BLaER1 treated with 17β-estradiol and CSF1 and Interleukin-3, amounts not matched to agents 10 nM and 100 nM (cell line): ENCODE measurements around the gene GNA15.

Experiments
- H3K27ac ChIP-seq, 11 experiments: shearing (Covaris generic); formaldehyde crosslinking; 2 replicates each; pipeline ENCODE4 v1.8.1; 2022
- H3K27me3 ChIP-seq, 11 experiments: shearing (Covaris generic); formaldehyde crosslinking; 2 replicates each; pipeline ENCODE4 v1.8.1; 2022
- H3K36me3 ChIP-seq, 11 experiments: shearing (Covaris generic); formaldehyde crosslinking; 2 replicates each; pipeline ENCODE4 v1.8.1; 2022
- H3K4me1 ChIP-seq, 10 experiments: shearing (Covaris generic); formaldehyde crosslinking; 2 replicates each; pipeline ENCODE4 v1.8.1; 2022
- H3K4me2 ChIP-seq, 11 experiments: shearing (Covaris generic); formaldehyde crosslinking; 2 replicates each; pipeline ENCODE4 v1.8.1; 2022
- H3K4me3 ChIP-seq, 10 experiments: shearing (Covaris generic); formaldehyde crosslinking; 2 replicates each; pipeline ENCODE4 v1.8.1; 2022
- H3K9ac ChIP-seq, 11 experiments: shearing (Covaris generic); formaldehyde crosslinking; 2 replicates each; pipeline ENCODE4 v1.8.1; 2022
- H3K9me3 ChIP-seq, 11 experiments: shearing (Covaris generic); formaldehyde crosslinking; replicated peaks in 1 of 11; 2 replicates each; pipeline ENCODE4 v1.8.1; 2022
- H4K20me1 ChIP-seq, 11 experiments: shearing (Covaris generic); formaldehyde crosslinking; 2 replicates each; pipeline ENCODE4 v1.8.1; 2022
- Cebpa-rat ChIP-seq, 11 experiments: shearing (Covaris generic); IDR thresholded peaks; 2 replicates each; pipeline ENCODE4 v1.8.1; 2022

GNA15 gene

DNA sequence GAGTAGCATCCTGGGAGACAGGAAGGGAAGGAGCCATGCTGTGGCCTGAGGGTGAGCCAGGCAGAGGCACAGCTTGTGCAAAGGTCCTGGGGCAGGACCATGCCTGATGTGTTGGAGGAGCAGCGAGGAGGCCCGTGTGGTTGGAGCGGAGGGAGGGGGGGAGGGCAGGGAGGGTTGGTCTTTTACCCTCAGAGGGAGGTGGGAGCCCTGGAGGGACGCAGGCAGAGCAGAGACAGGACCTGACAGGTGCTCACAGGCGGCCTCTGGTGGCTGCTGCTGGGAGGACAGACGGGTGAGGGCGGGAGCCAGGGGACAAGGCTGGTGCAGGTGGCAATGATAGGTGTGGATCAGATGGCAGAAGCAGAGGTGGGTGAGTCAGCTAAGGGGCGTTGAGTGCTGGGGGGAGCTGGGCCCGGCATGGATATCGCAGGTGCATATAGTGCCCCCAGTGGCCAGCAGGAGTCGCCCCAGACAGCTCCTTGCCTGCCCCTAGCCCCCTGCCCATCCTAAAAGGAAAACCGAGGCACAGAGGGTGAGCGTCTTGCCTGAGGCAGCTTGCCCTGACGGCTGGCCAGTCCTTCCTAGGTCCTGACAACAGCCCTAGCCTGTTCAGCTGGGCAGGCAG, 9.8 kb upstream of the GNA15 start:
- H3K4me3 ChIP-seq, result no peak overlapping the region
- peaks cover 62 to 80% (median 70%) of the 10 kb centered on the region in 10 experiments for H3K4me1 ChIP-seq
- peak overlapping the region in 7 of 11 experiments; percentile 30 to 69 (median 55); a peak in 8 of 22 replicates for H3K9ac ChIP-seq
- H3K27me3 ChIP-seq, result peaks cover 0 to 4% (median 0%) of the 10 kb centered on the region in 11 experiments; a peak in 1 of 22 replicates
- H4K20me1 ChIP-seq, result no peaks in the 10 kb centered on the region; a peak in 1 of 22 replicates
- peak overlapping the region in 9 of 11 experiments; percentile 40 to 85 (median 69); a peak in 18 of 22 replicates for H3K27ac ChIP-seq
- peaks cover 0 to 12% (median 7%) of the 10 kb centered on the region in 11 experiments; a peak in 13 of 22 replicates for H3K36me3 ChIP-seq
- H3K9me3 ChIP-seq, result peaks cover 0 to 14% (median 0%) of the 10 kb centered on the region in 11 experiments; a peak in 4 of 22 replicates
- H3K4me2 ChIP-seq, result peak overlapping the region; percentile 67 to 93 (median 81)
- no peak for TF ChIP-seq Cebpa-rat (IDR thresholded peaks at IDR 0.05)

DNA sequence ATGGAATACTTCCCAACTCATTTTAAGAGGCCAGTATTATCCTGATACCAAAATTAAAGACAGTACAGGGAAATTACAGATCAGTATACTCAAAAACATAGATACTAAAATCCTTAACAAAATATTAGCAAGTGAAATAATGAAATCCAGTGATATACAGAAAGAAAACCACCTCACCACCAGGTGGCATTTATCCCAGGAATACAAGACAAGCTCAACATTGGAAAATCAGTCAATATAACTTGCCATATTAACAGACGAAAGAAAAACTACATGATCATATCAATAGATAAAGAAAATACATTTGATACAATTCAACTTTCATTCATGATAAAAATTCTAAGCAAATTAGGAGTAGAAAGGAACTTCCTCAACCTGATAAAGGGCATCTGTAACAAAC, 6.7 kb upstream of the GNA15 start:
- no peaks in the 10 kb centered on the region for H4K20me1 ChIP-seq
- H3K36me3 ChIP-seq, result no peaks in the 10 kb centered on the region; a peak in 1 of 22 replicates
- TF ChIP-seq Cebpa-rat (IDR thresholded peaks at IDR 0.05), result no peak
- peak overlapping the region in 4 of 11 experiments; percentile 2 to 96 (median 55); a peak in 2 of 22 replicates for H3K27ac ChIP-seq
- no peak overlapping the region for H3K4me3 ChIP-seq
- H3K9me3 ChIP-seq, result peaks cover 0 to 15% (median 0%) of the 10 kb centered on the region in 11 experiments; a peak in 4 of 22 replicates
- H3K9ac ChIP-seq, result no peak overlapping the region
- H3K4me1 ChIP-seq, result peaks cover 64 to 79% (median 71%) of the 10 kb centered on the region in 10 experiments
- peak overlapping the region in 8 of 11 experiments; percentile 14 to 95 (median 40); a peak in 11 of 22 replicates for H3K4me2 ChIP-seq
- H3K27me3 ChIP-seq, result no peaks in the 10 kb centered on the region

DNA sequence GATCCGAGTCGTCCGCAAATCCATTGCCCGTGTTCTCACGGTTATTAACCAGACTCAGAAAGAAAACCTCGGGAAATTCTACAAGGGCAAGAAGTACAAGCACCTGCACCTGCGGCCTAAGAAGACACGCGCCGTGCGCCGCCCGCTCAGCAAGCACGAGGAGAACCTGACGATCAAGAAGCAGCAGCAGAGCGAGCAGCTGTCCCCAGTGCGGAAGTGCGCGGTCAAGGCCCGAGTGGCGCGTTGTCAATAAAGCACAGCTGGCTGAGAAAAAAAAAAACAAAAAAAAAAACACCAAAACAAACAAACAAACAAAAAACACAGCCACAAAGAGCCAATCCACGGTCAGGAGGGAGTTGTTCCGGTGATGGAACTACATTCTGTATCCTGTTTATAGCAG, 4.7 kb upstream of the GNA15 start:
- no peaks in the 10 kb centered on the region; a peak in 1 of 22 replicates for H3K36me3 ChIP-seq
- H3K27me3 ChIP-seq, result no peaks in the 10 kb centered on the region
- peak overlapping the region in 8 of 11 experiments; percentile 16 to 95 (median 88); a peak in 10 of 22 replicates for H3K4me2 ChIP-seq
- H3K9ac ChIP-seq, result peak overlapping the region in 1 of 11 experiments; percentile 32; a peak in 1 of 22 replicates
- no peak overlapping the region for H3K4me3 ChIP-seq
- H3K4me1 ChIP-seq, result peaks cover 62 to 77% (median 67%) of the 10 kb centered on the region in 10 experiments
- TF ChIP-seq Cebpa-rat (IDR thresholded peaks at IDR 0.05), result no peak
- peaks cover 0 to 15% (median 0%) of the 10 kb centered on the region in 11 experiments; a peak in 4 of 22 replicates for H3K9me3 ChIP-seq
- no peaks in the 10 kb centered on the region for H4K20me1 ChIP-seq
- peak overlapping the region in 9 of 11 experiments; percentile 84 to 96 (median 91); a peak in 13 of 22 replicates for H3K27ac ChIP-seq

DNA sequence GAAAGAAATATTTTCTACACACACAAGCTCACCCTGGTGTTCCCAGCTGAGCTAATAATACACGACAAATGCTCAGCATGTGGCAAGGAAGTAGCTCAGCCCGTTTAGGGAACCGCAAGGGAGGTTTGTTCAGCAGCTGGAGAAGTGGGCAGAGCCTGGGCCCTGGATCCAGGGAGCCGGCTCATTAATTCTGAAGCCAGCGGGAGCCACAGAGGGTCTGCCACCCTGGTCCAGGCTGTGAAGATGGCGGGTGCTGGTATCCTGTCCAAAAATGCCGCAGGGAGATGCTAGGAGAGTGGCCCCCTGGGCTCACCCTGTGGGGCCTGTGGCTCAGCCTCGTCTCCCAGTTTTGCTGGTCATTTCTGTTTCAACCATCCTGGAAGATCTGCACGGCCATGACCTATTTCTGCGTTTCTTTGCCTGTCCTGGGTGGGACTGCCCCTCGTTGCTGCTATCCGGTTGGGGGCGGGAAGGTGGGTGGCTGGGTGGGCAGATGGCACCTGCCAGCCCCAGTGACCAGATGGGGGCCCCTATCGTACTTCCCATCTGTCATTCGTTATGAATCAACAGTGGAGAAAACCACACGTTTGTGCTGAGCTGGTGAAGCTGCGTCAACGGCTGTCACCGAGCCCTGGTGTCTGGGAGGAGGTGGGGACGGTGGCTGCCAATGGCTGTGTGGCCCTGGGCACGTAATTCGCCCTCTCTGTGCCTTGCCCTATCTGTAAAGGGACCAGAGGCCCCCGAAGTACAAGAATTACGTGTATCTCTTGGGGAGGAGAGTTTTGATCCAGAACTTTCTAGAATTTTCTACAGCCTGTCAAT, 2.7 kb upstream of the GNA15 start:
- H3K36me3 ChIP-seq, result peaks cover 0 to 7% (median 2%) of the 10 kb centered on the region in 11 experiments; a peak in 9 of 22 replicates
- H3K4me1 ChIP-seq, result peaks cover 66 to 83% (median 77%) of the 10 kb centered on the region in 10 experiments
- peak overlapping the region; percentile 84 to 96 (median 91) for H3K27ac ChIP-seq
- peaks cover 0 to 12% (median 0%) of the 10 kb centered on the region in 11 experiments; a peak in 4 of 22 replicates for H3K9me3 ChIP-seq
- no peaks in the 10 kb centered on the region for H3K27me3 ChIP-seq
- H3K9ac ChIP-seq, result peak overlapping the region; percentile 74 to 87 (median 81)
- peak overlapping the region; percentile 3 to 63 (median 46); a peak in 14 of 20 replicates for H3K4me3 ChIP-seq
- no peaks in the 10 kb centered on the region for H4K20me1 ChIP-seq
- peak overlapping the region; percentile 85 to 95 (median 90) for H3K4me2 ChIP-seq
- no peak for TF ChIP-seq Cebpa-rat (IDR thresholded peaks at IDR 0.05)

DNA sequence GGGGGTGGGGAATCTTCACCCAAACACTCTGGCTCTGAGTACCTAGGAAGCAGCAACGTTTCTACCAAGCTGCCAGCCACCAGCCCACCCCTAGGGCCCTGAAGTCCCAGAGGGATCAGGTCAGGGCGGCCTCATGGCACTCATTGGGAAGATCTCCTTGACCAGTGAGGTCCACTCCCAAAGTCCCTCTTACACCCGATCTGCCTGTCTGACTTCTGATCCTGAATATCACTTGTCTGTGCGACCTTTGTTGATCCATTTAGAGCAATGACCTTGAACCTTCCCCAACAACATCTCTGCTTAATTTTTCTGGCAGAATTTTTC, 2.1 kb upstream of the GNA15 start:
- peak overlapping the region; percentile 84 to 96 (median 91) for H3K27ac ChIP-seq
- no peak for TF ChIP-seq Cebpa-rat (IDR thresholded peaks at IDR 0.05)
- H3K9ac ChIP-seq, result peak overlapping the region; percentile 74 to 87 (median 81)
- peaks cover 0 to 12% (median 6%) of the 10 kb centered on the region in 11 experiments; a peak in 8 of 22 replicates for H3K36me3 ChIP-seq
- peaks cover 70 to 86% (median 83%) of the 10 kb centered on the region in 10 experiments for H3K4me1 ChIP-seq
- H3K27me3 ChIP-seq, result no peaks in the 10 kb centered on the region
- H3K4me3 ChIP-seq, result peak overlapping the region; percentile 3 to 63 (median 40); a peak in 13 of 20 replicates
- peak overlapping the region; percentile 85 to 95 (median 90) for H3K4me2 ChIP-seq
- H4K20me1 ChIP-seq, result no peaks in the 10 kb centered on the region
- peaks cover 0 to 7% (median 0%) of the 10 kb centered on the region in 11 experiments; a peak in 2 of 22 replicates for H3K9me3 ChIP-seq

DNA sequence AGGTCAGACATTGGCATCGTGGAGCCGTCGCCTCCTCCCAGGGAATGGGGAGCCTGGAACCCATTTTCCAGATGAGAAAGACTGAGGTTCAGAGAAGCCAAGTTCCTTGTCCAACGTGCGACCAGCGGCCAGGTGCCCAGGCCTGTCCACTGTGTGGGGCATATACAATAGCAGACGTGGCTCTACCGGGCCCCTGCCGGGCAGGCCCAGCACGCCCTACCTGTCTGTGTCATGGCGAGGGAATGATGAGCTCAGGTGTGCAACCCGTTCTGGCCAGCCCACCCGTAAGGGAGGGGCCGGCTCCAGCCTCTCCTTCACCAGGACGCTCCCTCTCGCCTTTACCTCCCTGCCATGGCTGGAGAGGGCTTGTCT, 837 bp downstream of the GNA15 start:
- TF ChIP-seq Cebpa-rat (IDR thresholded peaks at IDR 0.05), result no peak
- Histone ChIP-seq H3K27me3 (no peaks in the 10 kb centered on the region), H3K9me3 (peaks cover 0 to 14% (median 0%) of the 10 kb centered on the region in 11 experiments; a peak in 3 of 22 replicates), H3K4me2 (peak overlapping the region; percentile 81 to 97 (median 93)), H3K9ac (peak overlapping the region; percentile 95 to 100 (median 98)), H3K27ac (peak overlapping the region; percentile 93 to 99 (median 98)), H3K4me1 (peaks cover 68 to 89% (median 80%) of the 10 kb centered on the region in 10 experiments), H3K36me3 (peaks cover 0 to 27% (median 16%) of the 10 kb centered on the region in 11 experiments; a peak in 14 of 22 replicates), H3K4me3 (peak overlapping the region; percentile 83 to 100 (median 99)), H4K20me1 (no peaks in the 10 kb centered on the region; a peak in 1 of 22 replicates)

DNA sequence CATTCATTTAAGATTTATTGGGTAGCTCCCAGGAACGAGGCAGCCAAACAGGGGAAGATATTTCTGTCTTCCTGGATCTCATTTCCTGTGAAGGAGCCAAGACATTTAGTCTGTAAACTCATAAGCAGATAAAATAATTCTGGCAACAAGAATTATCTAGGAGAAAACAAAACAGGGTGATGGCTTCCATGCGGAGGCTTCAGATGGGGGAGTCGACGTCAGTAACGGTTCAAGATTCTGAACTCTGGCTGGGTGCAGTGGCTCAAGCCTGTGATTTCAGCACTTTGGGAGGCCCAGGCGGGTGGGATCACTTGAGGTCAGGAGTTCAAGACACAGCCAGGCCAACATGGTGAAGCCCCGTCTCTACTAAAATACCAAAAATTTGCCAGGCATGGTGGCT, 1.3 kb downstream of the GNA15 start:
- Histone ChIP-seq H3K4me1 (peaks cover 65 to 89% (median 80%) of the 10 kb centered on the region in 10 experiments), H3K4me2 (peak overlapping the region; percentile 81 to 97 (median 93)), H3K27me3 (no peaks in the 10 kb centered on the region), H3K4me3 (peak overlapping the region; percentile 83 to 100 (median 99)), H3K36me3 (peaks cover 0 to 27% (median 16%) of the 10 kb centered on the region in 11 experiments; a peak in 14 of 22 replicates), H3K27ac (peak overlapping the region; percentile 93 to 99 (median 98)), H3K9ac (peak overlapping the region; percentile 95 to 100 (median 98)), H4K20me1 (no peaks in the 10 kb centered on the region; a peak in 1 of 22 replicates), H3K9me3 (peaks cover 0 to 14% (median 0%) of the 10 kb centered on the region in 11 experiments; a peak in 3 of 22 replicates)
- TF ChIP-seq Cebpa-rat (IDR thresholded peaks at IDR 0.05), result no peak

DNA sequence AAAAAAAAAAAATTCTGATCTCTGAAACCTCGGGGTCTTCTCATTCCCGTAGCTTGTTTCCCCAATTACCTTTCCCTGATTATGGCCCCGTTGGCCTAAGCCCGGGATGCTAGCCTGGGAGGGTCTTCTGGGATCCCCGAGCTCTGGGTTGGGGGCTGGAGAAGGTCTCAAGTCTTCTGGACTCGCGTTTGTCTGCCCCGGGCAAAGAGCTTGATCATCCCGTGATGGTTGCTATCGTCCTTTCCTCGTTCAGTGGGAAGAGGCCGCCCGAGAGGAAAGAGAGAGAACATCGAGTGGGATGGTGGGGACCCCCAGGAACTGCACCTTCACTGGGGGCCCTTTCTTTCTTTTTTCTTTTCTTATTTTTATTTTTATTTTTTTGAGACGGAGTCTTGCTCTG, 2.4 kb downstream of the GNA15 start:
- H3K4me2 ChIP-seq, result peak overlapping the region; percentile 81 to 97 (median 93)
- H4K20me1 ChIP-seq, result no peaks in the 10 kb centered on the region; a peak in 1 of 22 replicates
- H3K4me1 ChIP-seq, result peaks cover 66 to 89% (median 80%) of the 10 kb centered on the region in 10 experiments
- H3K27me3 ChIP-seq, result no peaks in the 10 kb centered on the region
- H3K9ac ChIP-seq, result peak overlapping the region; percentile 95 to 100 (median 98); a peak in 20 of 22 replicates
- H3K36me3 ChIP-seq, result peaks cover 0 to 27% (median 16%) of the 10 kb centered on the region in 11 experiments; a peak in 14 of 22 replicates
- H3K27ac ChIP-seq, result peak overlapping the region; percentile 35 to 99 (median 96); a peak in 21 of 22 replicates
- peaks cover 0 to 14% (median 0%) of the 10 kb centered on the region in 11 experiments; a peak in 3 of 22 replicates for H3K9me3 ChIP-seq
- TF ChIP-seq Cebpa-rat (IDR thresholded peaks at IDR 0.05), result no peak
- H3K4me3 ChIP-seq, result peak overlapping the region; percentile 83 to 100 (median 99)
